GM18517 (cell line): ENCODE data around the gene PALLD.
"Not testable (repeated sequence)": the region's sequence is repeated elsewhere in the genome, so short reads cannot be mapped to it uniquely, and the experiment has no call there.

Source experiments
- ATAC-seq: cut with Tn5 transposase; IDR thresholded peaks from one replicate; pipeline ENCODE4 v1.9.1; 2021; ENCODE audit warnings: mild to moderate bottlenecking, moderate library complexity; ENCODE audit not compliant: unreplicated experiment

PALLD gene

GRCh38 chr4:168719725-168720124 lies 222.9 kb downstream of the PALLD start:
- no peak for ATAC-seq

DNA sequence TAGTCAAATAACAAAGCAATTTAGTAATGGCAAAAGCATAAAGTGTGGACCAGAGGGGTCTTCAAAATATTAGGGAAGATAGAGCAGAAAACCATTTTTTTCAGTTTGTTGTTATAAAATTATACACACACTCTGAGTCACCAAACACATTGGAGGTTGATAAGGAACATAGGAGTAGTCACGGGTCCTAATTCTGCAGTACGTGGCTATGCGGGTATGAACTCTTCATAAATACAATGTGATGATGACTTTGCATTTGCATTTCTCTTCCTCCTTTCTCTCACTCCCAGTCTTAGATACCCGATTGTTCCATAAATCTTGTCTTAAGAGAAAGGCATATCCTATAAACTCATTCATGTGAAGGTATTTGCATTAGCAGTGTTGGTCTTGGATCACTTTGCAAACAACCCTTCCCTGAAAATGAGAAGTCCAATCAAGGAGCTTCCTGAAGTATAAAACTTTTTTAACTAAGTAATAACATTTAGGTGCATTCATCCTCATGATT lies 223.6 kb downstream of the PALLD start:
- ATAC-seq, result no peak

- no peak for ATAC-seq
These were observed 225.5 kb downstream of the PALLD start for GRCh38 chr4:168722391-168722790.

DNA sequence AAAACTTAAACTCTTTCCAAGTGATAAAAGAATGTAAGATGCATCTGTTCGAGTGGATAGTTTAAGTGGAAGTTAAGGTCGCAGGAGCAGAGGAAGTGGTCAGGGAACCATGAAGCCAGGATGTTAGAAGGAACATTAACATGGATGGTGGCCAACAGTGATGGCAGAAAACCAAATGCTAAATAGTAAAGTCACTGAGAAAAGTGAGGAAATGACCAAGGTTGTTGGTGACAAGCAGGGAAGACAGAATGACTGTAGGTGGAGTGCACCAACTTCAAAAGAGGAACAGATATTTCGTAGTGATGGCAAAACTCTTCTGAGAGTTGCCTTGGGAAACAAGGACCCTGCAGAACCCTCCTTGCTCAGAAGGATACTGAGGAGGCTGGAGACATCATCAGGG lies 226.2 kb downstream of the PALLD start:
- no peak for ATAC-seq

GRCh38 chr4:168723569-168723968 lies 226.7 kb downstream of the PALLD start:
- ATAC-seq, result no peak

DNA sequence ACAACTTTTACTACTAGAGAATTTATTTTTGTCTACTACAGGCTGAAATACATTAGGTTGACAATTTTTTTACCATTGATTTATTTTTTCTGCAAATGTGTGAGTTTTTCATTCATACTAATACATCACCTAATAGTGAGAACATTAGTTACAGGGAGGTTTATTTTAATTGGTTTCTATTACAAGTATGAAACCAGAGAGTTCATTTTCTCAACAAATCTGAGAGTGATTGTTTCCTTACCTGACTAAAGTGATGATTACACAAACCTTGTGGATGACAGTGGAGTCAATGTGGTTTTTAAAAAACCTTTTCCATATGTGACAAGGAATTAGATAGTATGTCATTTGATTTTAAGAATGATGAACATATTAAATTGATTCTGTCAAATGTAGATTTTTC lies 227.4 kb downstream of the PALLD start:
- no peak for ATAC-seq

- no peak for ATAC-seq
These were observed 228.0 kb downstream of the PALLD start for GRCh38 chr4:168724686-168725411.

- no peak for ATAC-seq
These were observed 229.1 kb downstream of the PALLD start for GRCh38 chr4:168725930-168726329.

GRCh38 chr4:168727181-168727580 lies 230.3 kb downstream of the PALLD start:
- not testable (repeated sequence) for ATAC-seq

DNA sequence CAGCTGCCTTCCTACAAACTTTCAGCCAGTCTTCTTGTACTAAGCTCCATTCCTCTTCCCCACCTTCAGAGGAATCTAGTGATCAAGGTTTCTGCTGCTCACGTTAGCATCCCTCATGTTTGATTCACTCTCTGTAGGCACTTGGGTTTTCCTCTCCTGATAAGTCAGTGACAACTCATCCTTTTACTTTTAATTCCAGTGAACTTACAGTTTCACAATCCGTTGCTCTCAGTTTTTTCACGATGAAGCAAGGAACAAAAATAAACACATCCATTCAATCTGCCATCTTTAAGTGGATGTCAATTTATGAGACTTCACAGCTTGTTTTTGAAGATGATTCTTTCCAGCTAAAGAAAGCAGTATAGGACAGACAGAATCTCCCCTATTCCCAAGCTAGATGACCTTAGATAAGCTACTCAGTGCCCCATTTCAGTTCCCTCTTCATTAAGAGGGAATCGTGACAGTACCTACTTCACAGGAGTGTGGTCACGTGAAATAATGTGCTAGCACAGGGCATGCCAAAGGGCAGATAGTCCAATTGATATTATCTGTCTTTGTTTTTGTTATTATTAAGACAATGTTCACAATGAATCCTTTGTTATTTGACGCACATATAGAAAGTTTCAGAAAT lies 234.3 kb downstream of the PALLD start:
- no peak for ATAC-seq

- no peak for ATAC-seq
These were observed 235.0 kb downstream of the PALLD start for GRCh38 chr4:168731706-168732414.

- no peak for ATAC-seq
These were observed 235.9 kb downstream of the PALLD start for GRCh38 chr4:168732714-168733113.

GRCh38 chr4:168734703-168735678 lies 238.1 kb downstream of the PALLD start:
- ATAC-seq, result no peak

GRCh38 chr4:168735735-168736134 lies 238.9 kb downstream of the PALLD start:
- no peak for ATAC-seq

DNA sequence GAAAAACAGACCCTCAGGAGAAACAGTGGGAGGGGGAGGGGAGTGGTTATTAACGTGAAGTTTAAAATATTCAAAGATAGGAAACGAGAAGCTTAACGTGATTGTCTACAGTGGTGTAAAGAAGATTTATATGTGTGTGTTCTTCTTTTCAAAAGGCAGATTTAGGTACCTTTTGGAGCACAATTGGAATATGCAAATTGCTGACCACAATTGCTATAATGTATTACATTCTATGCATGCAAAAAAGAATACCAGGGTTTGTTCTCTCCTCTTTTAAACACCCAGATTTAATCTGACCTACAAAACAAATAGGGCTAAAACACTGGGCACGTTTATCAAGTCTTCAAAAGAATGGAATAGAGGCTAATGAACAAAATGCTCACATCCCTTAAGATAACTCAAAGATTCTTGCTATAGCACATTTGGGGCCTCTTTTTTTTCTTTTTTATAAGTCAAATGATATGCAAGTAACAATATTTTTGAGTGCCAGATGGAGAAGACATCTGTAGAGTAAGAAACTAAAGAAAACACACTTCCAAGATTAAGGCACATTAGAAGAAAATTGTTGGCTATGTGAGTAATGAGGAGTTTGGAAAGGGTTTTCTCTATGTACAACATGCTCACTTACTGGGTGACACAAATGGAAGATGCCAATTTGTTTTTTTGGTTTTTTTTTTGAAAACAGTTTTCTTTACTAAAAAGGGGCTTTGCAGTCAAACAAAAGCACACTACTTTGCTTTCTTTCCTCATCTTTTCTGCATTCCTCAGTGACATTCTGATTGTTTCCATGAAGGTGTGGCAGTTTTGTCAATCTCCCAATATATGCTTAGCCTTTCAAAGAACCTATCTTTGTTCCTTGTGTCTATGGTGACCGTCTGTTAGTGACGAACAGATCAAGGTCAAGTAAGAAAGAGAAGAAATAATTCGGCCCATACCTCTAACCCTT lies 240.3 kb downstream of the PALLD start:
- no peak for ATAC-seq

GRCh38 chr4:168737806-168738172 lies 240.9 kb downstream of the PALLD start:
- no peak for ATAC-seq

GRCh38 chr4:168739886-168740285 lies 243.0 kb downstream of the PALLD start:
- ATAC-seq, result no peak

DNA sequence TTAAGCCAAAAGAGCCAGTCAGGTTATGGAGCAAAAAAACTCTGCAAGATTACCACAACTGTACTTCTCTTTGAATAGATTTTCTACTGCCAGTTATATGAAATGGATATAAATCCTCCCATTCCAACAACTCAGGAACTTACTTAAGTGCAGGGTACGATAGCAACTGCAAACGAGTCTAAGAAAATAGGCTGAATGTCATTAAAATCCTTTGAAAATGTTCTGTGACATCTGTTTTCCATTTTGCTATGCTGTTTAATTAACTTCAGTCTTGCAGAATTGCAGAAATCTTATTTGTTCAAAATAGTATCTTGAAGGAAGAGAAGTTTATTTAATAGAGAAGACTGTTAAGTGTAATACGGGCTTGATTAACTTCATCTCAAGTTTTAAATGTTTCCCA lies 243.8 kb downstream of the PALLD start:
- no peak for ATAC-seq

- ATAC-seq, result no peak
These were observed 244.7 kb downstream of the PALLD start for GRCh38 chr4:168741281-168742173.
